SIG-M5 treated with dmso at 0.1 percent for 504 hours (cell line): ENCODE results near the gene PDE8A.
"Not testable (repeated sequence)": the region's sequence is repeated elsewhere in the genome, so short reads cannot be mapped to it uniquely, and the experiment has no call there.

Source experiments
- DNase-seq: peaks from one replicate; lab custom pipeline; 2025; ENCODE audit not compliant: unreplicated experiment; lab: John Stamatoyannopoulos, UW

The PDE8A gene

GRCh38 chr15:84960391-84961113 lies 21.1 kb upstream of the PDE8A start:
- no peak for DNase-seq

- DNase-seq: no peak
Measured at GRCh38 chr15:84961114-84961452, 20.6 kb upstream of the PDE8A start.

GRCh38 chr15:84961707-84962106 lies 19.9 kb upstream of the PDE8A start:
- DNase-seq: no peak

- DNase-seq: peak; percentile 22
Measured at GRCh38 chr15:84962955-84963354, 18.7 kb upstream of the PDE8A start.

- DNase-seq: peak; percentile 18
Measured at GRCh38 chr15:84967380-84967779, 14.3 kb upstream of the PDE8A start.

- no peak for DNase-seq
Measured at GRCh38 chr15:84968301-84968700, 13.4 kb upstream of the PDE8A start.

GRCh38 chr15:84969257-84969656 lies 12.4 kb upstream of the PDE8A start:
- no peak for DNase-seq

- DNase-seq: no peak
Measured at GRCh38 chr15:84970843-84971242, 10.8 kb upstream of the PDE8A start.

- DNase-seq: no peak
Measured at GRCh38 chr15:84973492-84974460, 7.9 kb upstream of the PDE8A start.

GRCh38 chr15:84975871-84976351 lies 5.7 kb upstream of the PDE8A start:
- no peak for DNase-seq

GRCh38 chr15:84976746-84977345 lies 4.8 kb upstream of the PDE8A start:
- no peak for DNase-seq

- DNase-seq: no peak
Measured at GRCh38 chr15:84979651-84980050, 2.0 kb upstream of the PDE8A start.

- peak; percentile 76 for DNase-seq
Measured at GRCh38 chr15:84980196-84981053, 1.2 kb upstream of the PDE8A start.

GRCh38 chr15:84981054-84981710 lies 474 bp upstream of the PDE8A start:
- DNase-seq: peak; percentile 89

- no peak for DNase-seq
Measured at GRCh38 chr15:84982301-84982920, 755 bp downstream of the PDE8A start.

- peak; percentile 11 for DNase-seq
Measured at GRCh38 chr15:84983294-84983693, 1.6 kb downstream of the PDE8A start.

- no peak for DNase-seq
Measured at GRCh38 chr15:84983711-84984110, 2.1 kb downstream of the PDE8A start.

GRCh38 chr15:84985158-84985557 lies 3.5 kb downstream of the PDE8A start:
- DNase-seq: no peak

GRCh38 chr15:84987351-84987750 lies 5.7 kb downstream of the PDE8A start:
- not testable (repeated sequence) for DNase-seq
